KOPT-K1 (cell line): ENCODE measurements around the gene RFT1.

Experiments used
- H3K27ac ChIP-seq: fragments of 200-600 bp; sonication (generic); 2 replicates; pipeline ENCODE4 v1.5.1; 2016; ENCODE audit warnings: antibody characterized with exemption, mild to moderate bottlenecking, low read depth, low read length; ENCODE audit not compliant: poor library complexity, severe bottlenecking
- H3K36me3 ChIP-seq: fragments of 200-600 bp; sonication (generic); 2 replicates; pipeline ENCODE4 v1.5.1; 2017; ENCODE audit warnings: antibody characterized with exemption, mild to moderate bottlenecking, low read length, moderate library complexity; ENCODE audit not compliant: insufficient read depth
- H3K9me3 ChIP-seq: fragments of 200-600 bp; sonication (generic); 2 replicates; pipeline ENCODE4 v1.5.1; 2017; ENCODE audit warnings: antibody characterized with exemption, low read length, mild to moderate bottlenecking; ENCODE audit not compliant: insufficient read depth, poor library complexity, severe bottlenecking

Gene RFT1

GRCh38 chr3:53080612-53081205 is 49.5 kb downstream of the RFT1 start:
- no peaks in the 10 kb centered on the region; the same call in 1 of the 2 replicates for H3K36me3 ChIP-seq
- no peaks in the 10 kb centered on the region for H3K9me3 ChIP-seq

DNA sequence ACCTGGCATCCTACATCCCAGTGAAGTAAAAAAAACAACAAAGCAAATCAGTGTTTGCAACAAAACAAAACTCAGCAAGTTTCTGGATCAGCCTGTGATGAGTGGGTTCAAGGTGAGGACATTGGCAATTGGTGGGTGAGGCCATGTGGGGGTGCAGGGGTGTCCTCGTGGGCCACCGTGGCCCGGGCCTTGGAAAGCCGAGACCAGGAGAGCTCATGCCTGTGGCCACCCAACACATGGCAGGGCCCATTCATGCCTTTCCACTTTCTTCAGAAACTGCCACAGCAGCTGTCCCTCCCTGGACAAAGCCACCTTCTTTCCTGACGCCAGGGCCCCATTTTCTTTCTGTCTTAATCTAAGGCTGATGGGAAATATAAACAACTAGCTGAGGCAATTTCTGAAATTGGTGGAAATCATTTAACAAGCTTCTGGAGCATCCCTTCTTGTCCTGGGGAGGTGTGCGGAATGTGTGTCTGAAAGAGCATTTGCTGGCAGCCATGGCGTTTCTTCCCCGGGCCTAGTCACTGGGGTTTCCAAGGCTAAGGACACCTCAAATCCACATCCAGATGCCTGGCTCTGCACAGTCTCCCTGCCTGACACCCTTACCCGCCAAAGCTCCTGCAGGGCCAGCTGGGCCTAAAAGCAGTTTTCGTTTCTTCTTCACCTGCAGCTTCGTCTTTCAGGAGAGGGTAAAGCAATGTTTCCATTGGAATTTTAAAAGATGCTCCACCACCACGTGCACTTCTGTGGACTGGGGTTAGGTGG is 50.3 kb downstream of the RFT1 start:
- H3K9me3 ChIP-seq = no peaks in the 10 kb centered on the region
- H3K36me3 ChIP-seq = no peaks in the 10 kb centered on the region
- no peak overlapping the region for H3K27ac ChIP-seq

More at GRCh38 chr3:53080612-53081205, 49.5 kb downstream of the RFT1 start:
- H3K27ac ChIP-seq = no peak overlapping the region

GRCh38 chr3:53079147-53079546 is 51.1 kb downstream of the RFT1 start:
- H3K9me3 ChIP-seq = no peaks in the 10 kb centered on the region
- no peaks in the 10 kb centered on the region for H3K36me3 ChIP-seq
- no peak overlapping the region for H3K27ac ChIP-seq

GRCh38 chr3:53078656-53079055 is 51.6 kb downstream of the RFT1 start:
- no peak overlapping the region for H3K27ac ChIP-seq
- no peaks in the 10 kb centered on the region for H3K9me3 ChIP-seq

GRCh38 chr3:53077476-53078220 is 52.6 kb downstream of the RFT1 start:
- H3K9me3 ChIP-seq = no peaks in the 10 kb centered on the region
- H3K27ac ChIP-seq = no peak overlapping the region
- H3K36me3 ChIP-seq = no peaks in the 10 kb centered on the region

More at GRCh38 chr3:53078656-53079055, 51.6 kb downstream of the RFT1 start:
- H3K36me3 ChIP-seq = no peaks in the 10 kb centered on the region

GRCh38 chr3:53075743-53076140 is 54.5 kb downstream of the RFT1 start:
- H3K36me3 ChIP-seq = no peaks in the 10 kb centered on the region
- peak overlapping the region; percentile 96 for H3K27ac ChIP-seq
- no peaks in the 10 kb centered on the region for H3K9me3 ChIP-seq

DNA sequence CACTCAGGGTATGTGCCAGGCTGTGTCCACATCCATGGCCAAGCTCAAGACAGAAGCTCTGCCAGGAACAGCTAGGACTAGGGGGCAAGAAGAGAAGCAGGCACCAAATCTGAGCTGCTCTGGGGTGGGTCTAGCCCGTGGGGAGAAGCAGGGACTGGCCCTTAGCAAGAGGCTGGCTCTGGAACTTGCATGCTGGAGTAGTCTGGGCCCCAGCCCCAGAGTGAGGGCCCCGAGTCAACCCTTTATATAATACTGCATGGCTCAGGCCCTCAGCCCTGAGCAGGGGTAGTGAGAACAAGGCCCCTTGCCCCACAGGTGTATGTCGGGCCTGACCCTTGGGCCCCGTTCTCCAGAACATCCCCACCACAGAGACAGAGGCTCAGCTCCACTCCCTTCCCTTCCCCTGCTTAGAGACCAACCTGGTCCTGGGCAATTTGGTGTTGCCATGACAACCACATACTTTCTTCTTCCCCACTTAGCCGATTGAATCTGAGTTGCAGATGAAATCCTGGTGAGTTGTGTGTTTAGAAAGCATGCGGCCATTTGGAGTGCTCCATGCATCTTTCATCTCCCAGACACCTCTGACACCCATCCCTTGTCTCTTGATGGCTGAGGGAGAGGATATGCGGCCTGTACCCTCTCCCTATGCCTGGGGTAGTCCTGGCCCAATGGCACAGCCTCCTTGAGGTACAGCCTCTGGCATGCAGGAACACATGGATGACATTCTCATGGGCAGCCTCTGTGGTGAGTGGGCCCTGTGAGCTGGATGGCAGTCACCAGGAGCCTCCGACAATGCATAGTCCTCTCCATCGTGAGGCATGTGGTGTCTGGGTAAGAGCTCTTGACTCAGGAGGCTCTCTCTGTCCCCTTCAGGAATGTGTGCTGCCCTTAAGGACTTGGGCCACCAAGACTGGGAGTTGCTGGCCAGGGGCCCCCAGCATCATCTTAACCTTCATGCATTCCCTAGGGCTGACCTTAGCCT is 55.2 kb downstream of the RFT1 start:
- H3K27ac ChIP-seq = peak overlapping the region; percentile 96
- H3K36me3 ChIP-seq = no peaks in the 10 kb centered on the region
- H3K9me3 ChIP-seq = no peaks in the 10 kb centered on the region

DNA sequence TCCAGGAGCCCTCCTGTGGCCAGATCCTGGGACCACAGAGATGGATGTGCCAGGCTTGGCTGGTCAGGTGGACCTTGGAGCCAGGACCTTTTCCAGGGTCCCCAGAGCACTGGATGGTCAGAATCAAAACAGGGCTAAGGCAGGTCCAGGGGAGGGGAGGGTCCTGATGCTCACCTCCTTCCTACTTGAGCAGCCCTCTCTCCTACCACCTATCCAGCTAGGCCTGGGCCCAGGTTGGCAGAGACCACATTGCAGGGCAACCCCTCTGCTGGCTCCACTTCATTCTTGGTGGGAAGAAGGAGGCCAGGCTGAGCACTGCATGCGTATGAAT is 55.9 kb downstream of the RFT1 start:
- H3K27ac ChIP-seq = peak overlapping the region; percentile 96
- no peaks in the 10 kb centered on the region for H3K36me3 ChIP-seq
- H3K9me3 ChIP-seq = no peaks in the 10 kb centered on the region

GRCh38 chr3:53073553-53074365 is 56.5 kb downstream of the RFT1 start:
- H3K36me3 ChIP-seq = no peaks in the 10 kb centered on the region
- peak overlapping the region; percentile 96 for H3K27ac ChIP-seq
- H3K9me3 ChIP-seq = no peaks in the 10 kb centered on the region

DNA sequence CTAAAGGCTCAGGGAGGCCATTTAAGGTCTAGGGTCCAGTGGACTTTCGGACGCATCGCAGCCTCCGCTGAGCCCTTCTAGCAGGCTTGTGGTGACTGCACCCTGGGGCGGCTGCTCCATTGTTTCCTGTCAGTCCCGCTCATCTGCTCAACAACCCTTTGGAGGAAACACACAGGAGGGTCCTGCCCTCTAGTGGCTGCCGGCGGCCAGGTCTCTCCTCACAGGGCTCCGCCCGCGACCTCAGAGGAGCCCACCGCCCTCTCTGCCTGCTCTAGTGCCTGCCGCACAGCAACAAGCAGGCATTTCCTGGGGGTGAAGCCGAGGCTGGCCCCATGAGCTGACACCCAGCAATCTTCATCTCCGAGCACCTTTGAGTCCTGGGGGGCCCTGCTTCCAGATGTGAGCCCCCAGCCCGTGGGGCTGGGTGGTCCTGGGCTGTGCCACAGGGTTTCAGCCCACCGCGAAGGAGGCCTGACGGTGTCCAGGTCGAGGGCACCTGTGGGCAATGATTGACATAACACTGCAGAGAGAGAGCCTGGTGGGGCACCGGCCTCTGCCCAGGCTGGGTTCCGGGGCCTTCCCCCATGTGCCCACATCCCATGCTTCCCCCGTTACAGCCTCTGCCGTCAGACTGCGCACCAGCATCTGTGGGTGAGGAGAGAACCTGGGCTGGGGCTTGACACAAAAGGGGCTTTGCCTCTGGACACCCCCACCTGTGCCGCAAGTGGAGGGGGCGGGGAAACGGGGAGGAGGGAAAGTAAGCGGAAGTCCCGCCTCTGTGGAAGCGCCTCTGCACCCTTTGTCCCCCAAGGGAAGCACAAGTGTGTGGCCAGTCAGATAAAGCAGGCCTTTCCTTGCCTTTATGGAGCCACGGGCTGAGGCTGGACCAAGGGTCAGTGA is 57.3 kb downstream of the RFT1 start:
- Histone ChIP-seq H3K36me3 (no peaks in the 10 kb centered on the region), H3K27ac (peak overlapping the region; percentile 96), H3K9me3 (no peaks in the 10 kb centered on the region)

- Histone ChIP-seq H3K27ac (peak overlapping the region; percentile 96), H3K36me3 (no peaks in the 10 kb centered on the region), H3K9me3 (no peaks in the 10 kb centered on the region)
Observed at GRCh38 chr3:53071882-53072431, 58.3 kb downstream of the RFT1 start.

DNA sequence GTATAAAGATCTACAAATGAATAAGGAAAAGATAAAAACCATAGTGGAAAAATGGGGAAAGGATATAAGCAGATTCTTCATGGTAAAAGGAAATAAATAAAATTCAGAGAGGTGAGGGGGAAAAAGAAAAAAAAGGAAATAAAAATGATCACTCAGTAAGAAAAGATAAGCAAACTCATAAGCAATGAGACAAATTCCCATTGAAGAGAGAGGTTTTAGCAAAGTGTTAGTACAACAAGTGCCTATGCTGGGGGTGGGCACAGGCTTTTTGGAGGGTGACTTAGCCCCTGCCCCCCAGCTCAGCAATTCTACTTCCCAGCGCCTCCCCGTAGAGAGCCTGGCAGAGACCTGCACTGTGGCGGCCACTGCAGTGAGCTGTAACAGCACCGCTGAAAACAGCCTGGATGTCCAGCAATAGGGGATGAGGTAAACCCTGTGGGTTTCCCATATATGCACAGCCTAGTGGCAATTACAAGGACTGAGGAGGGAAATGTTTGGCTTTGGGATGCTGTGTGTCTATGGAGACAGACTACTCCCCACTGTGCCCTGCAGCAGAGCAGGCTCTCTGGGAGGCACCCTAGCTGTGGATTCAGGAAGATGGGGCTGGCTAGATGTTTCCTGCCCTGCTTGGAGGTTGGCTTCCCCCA is 60.7 kb downstream of the RFT1 start:
- no peak overlapping the region for H3K27ac ChIP-seq
- H3K9me3 ChIP-seq = no peaks in the 10 kb centered on the region
- no peaks in the 10 kb centered on the region for H3K36me3 ChIP-seq

GRCh38 chr3:53068176-53068575 is 62.1 kb downstream of the RFT1 start:
- H3K27ac ChIP-seq = no peak overlapping the region
- H3K9me3 ChIP-seq = no peaks in the 10 kb centered on the region
- H3K36me3 ChIP-seq = no peaks in the 10 kb centered on the region
